HepG2 (cell line): ENCODE results near the gene ZNF318.

ENCODE experiments used
- HDAC2 ChIP-seq: sonication (generic); formaldehyde crosslinking; IDR thresholded peaks from 2 replicates; pipeline ENCODE4 v1.4.0; 2020; ENCODE audit warnings: missing genetic modification reagents
- PCBP2 ChIP-seq: fragments of 200-400 bp; formaldehyde crosslinking; optimal IDR thresholded peaks from 2 replicates; pipeline ENCODE3; 2018; ENCODE audit warnings: low read length, low read depth; ENCODE audit not compliant: poor library complexity, severe bottlenecking
- TEAD2 ChIP-seq: sonication (generic); formaldehyde crosslinking; IDR thresholded peaks from 2 replicates; pipeline ENCODE4 v1.9.0; 2021; ENCODE audit warnings: missing genetic modification reagents

DNA sequence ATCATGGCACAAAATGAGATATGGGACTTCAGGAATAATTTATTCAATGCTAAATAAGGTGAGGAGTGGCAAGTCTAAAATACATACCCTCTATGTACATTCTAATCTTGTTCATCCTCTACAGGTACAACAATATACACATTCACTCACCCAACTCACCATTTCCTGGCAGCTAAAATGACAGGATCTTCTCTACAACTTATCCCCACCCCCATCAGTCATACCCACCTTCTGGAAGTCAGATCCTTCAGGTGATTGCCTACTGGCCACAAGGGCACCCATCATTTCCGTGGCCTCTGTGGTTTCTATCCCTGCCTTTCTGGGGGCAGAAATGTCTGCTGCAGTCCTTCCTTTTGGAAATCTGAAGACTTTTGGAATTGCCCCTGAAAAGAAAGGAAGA is 38.0 kb downstream of the ZNF318 start:
- TF ChIP-seq TEAD2 (no peak), PCBP2 (no peak), HDAC2 (CRISPR knock-in tag) (no peak)
